ENCODE measurements around the gene EARS2.

- TF ChIP-seq POLR2A (IDR thresholded peaks at IDR 0.05) (no peak), CTCF (IDR thresholded peaks at IDR 0.05) (no peak)
Observed at GRCh38 chr16:23549938-23550337, 7.2 kb downstream of the EARS2 start.
